Central memory CD4-positive, alpha-beta T cell (primary cell): ENCODE data around the gene CCDC190.
"Not testable (repeated sequence)": the region's sequence is repeated elsewhere in the genome, so short reads cannot be mapped to it uniquely, and the experiment has no call there.

ENCODE experiments used
- DNase-seq: peaks from one replicate; pipeline ENCODE4 v3.0.0; 2022

CCDC190 gene

DNA sequence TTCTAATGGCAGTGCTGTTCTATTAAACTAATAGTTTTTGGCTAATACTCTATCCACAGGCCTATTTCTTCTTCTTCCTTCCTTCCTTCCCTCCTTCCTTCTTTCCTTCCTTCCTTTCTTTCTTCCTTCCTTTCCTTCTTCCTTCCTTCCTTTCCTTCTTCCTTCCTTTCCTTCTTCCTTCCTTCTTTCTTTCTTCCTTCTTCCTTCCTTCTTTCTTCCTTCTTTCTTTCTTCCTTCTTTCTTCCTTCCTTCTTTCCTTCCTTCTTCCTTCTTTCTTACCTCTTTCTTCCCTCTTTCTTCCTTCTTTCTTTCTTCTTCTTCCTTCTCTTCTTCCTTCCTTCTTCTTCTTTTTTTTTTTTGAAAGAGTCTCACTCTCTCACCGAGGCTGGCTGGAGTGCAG is 31.7 kb downstream of the CCDC190 start:
- no peak for DNase-seq

DNA sequence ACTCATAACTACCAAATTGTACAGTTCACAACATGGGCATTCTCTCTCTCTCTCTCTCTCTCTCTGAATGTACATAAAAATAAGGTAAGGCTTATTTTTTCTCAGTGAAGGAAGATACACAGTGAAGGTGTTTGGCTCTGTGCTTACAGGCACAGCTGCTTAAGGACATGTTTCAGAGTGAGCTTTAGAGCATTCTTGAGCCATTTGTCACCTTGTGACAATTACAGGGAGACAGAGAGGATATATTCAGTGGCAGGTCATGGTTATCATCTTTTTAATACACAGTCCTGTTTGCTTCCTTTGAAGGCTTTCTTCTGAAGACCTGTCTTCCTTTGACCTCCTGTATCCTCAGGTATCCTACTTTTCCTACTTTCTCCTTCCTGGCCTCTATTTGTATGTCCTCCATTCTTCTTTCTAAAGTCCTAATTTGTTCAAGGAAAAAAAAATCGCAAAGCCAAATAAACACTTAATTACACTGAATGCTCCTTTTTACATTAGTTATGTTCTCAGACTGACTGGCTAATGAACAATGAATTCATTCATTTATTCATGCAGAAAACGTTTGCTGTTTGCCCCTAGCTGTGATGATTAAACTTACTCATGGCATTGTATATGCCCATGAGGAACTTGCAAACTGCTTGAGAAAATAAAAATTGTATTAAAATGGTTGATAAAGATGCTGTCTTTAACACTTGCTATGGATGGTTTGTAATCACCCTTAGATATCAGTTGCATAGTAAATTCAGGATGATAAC is 37.0 kb downstream of the CCDC190 start:
- DNase-seq, result no peak

DNA sequence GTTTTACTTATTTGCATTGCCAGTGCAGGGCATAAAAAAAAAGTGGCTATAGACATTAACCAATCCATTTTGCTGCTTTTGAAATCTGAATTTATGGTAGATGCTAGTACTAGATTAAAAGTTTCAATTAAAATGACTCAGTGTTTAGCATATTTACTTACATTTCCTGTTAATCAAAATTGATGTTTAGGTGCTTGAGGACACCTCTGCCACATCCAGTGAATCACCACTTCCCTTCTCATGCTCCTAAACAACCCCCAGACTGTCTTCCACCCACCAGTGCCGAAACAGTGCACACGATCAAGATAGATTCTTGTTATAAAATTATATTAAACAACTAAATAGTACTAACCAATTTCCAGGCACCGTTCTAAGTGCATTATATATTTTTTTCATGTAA is 37.7 kb downstream of the CCDC190 start:
- no peak for DNase-seq

DNA sequence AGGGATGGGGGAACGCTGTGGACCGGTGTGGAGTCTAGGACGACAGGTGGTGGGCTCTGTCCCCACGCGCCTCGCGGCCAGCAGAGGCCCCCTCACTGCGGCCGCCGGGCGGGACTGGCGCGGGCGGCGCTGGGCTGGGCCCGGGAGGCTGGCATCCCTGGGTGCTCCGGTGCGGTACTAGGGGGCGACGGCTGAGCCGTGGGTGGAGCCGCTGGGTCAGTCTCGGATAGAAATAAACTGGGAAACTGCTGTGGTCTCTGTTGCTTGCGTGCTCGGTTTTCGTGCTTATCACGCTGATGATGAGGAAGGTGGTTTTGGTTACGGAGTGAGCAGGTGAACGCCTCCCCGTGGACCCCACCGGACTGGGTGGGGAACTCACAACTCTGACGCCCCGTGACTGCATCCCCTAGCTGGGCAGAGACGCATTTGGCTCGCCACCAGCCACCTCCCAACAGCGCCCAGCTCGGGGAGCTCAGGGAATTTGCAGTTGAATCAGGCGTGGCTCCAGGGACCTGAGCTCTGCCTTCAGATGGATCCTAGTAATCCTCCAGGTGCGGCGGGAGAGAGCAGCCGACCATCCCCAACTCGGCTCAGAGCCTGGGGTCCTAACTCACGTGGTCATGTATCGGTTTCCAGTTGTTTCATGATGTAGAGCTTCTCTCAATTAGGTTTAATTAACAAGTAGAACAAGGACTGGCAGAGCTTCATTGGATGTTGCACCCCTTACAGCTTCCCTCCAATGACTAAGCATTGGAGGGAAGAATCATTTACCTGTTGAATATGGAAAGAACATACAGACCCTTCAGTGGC is 38.4 kb downstream of the CCDC190 start:
- DNase-seq, result no peak

DNA sequence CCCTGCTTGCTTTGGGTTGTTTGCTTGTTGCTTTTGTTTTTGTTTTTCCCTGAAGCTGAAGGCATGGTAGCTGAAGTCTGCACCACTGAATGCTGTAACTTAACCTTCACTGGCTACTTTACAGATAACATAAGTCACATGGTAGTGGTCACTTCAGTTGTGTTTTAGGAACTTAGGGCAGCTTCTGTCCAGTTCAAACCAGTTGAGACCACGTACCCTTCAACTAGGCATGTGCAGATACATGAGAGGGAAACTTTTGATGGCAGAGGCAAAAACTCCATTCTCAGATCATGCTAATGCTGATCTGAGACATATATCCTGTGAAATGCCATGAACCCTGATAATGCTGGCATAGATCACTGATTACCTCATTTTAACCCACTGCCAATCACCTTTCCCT is 42.3 kb downstream of the CCDC190 start:
- DNase-seq, result not testable (repeated sequence)

DNA sequence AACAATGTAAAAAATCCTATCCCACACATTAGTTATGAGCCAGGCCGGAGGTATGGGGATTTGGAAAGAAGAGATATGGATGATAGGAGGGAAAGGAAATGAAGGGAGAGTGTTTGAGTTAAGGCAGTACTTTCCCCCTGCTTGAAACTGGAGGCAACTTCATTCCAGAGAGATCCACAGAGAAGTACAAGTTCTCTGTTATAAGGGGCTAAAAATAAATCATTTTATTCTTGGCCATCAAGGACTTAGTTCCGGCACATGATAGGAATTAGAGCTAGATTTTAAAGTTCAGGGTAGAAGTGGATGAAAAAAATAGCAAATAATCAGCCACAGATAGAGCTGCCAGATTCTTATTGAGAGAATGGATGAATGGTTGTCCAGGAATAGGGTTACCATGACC is 42.8 kb downstream of the CCDC190 start:
- not testable (repeated sequence) for DNase-seq

DNA sequence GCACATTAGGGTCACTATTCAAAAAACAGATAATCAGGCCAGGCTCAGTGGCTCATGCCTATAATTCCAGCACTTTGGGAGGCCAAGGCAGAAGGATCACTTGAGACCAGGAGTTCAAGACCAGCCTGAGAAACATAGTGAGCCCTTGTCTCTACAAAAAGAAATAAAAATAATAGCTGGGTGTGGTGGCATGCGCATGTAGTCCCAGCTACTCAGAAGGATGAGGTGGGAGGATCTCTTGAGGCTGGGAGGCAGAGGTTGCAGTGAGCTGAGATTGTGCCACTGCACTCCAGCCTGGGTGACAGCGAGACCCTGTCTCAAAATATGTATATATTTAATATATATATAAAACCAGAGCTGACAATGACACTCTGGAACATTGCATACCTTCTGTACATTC is 48.6 kb downstream of the CCDC190 start:
- DNase-seq, result not testable (repeated sequence)

DNA sequence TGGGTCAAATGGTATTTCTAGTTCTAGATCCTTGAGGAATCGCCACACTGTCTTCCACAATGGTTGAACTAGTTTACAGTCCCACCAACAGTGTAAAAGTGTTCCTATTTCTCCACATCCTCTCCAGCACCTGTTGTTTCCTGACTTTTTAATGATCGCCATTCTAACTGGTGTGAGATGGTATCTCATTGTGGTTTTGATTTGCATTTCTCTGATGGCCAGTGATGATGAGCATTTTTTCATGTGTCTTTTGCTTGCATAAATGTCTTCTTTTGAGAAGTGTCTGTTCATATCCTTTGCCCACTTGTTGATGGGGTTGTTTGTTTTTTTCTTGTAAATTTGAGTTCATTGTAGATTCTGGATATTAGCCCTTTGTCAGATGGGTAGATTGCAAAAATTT is 53.5 kb downstream of the CCDC190 start:
- not testable (repeated sequence) for DNase-seq
